GM18873 (cell line): ENCODE data around the gene ZNF66.
A peak's percentile ranks its signal among the peaks of the same experiment; 100 is the strongest.
"Not testable (repeated sequence)": the region's sequence is repeated elsewhere in the genome, so short reads cannot be mapped to it uniquely, and the experiment has no call there.

Experiments
- ATAC-seq: cut with Tn5 transposase; IDR thresholded peaks from one replicate; pipeline ENCODE4 v1.9.1; 2021; ENCODE audit warnings: mild to moderate bottlenecking, moderate library complexity, moderate number of reproducible peaks; ENCODE audit not compliant: unreplicated experiment, low FRiP score

Gene ZNF66

GRCh38 chr19:20776083-20777076 is at the start of gene ZNF66:
ZNF66 (plus strand) TSS chr19:20776304; CDS start chr19:20776448, 144 bp downstream.
- peak; percentile 97 for ATAC-seq

GRCh38 chr19:20750169-20750568 is 25.9 kb upstream of the ZNF66 start:
- ATAC-seq, result not testable (repeated sequence)

- not testable (repeated sequence) for ATAC-seq
Measured at GRCh38 chr19:20752291-20752690, 23.8 kb upstream of the ZNF66 start.

- ATAC-seq, result not testable (repeated sequence)
Measured at GRCh38 chr19:20769225-20769736, 6.8 kb upstream of the ZNF66 start.

GRCh38 chr19:20787786-20788185 is 11.7 kb downstream of the ZNF66 start:
- no peak for ATAC-seq

GRCh38 chr19:20791806-20792205 is 15.7 kb downstream of the ZNF66 start:
- ATAC-seq, result no peak

GRCh38 chr19:20806311-20807262 is 30.5 kb downstream of the ZNF66 start:
- not testable (repeated sequence) for ATAC-seq

- no peak for ATAC-seq
Measured at GRCh38 chr19:20840371-20840770, 64.3 kb downstream of the ZNF66 start.
